Neural cell (in vitro differentiated cells): Measurements from ENCODE around the gene SPRED1. TPM values are rescaled to one million over a fixed set of nuclear protein-coding genes. Genes with fewer than 3 reads are reported as not detected.

ENCODE experiments used
- H2AFZ ChIP-seq: fragments of 200-600, 300-800 bp; sonication (generic), shearing (Covaris generic); 2 replicates; pipeline ENCODE4 v1.6.0; 2014; ENCODE audit warnings: low read depth, mild to moderate bottlenecking, antibody characterized with exemption, low read length, moderate library complexity
- H3F3A ChIP-seq: fragments of 200-600 bp; shearing (Covaris generic); 2 replicates; pipeline ENCODE4 v1.6.1; 2016; ENCODE audit warnings: mild to moderate bottlenecking, moderate library complexity, mixed read lengths, antibody characterized with exemption, low read length; ENCODE audit not compliant: insufficient read depth, poor library complexity, severe bottlenecking
- H3K27ac ChIP-seq: fragments of 200-600, 300-800 bp; sonication (generic), shearing (Covaris generic); 2 replicates; pipeline ENCODE4 v1.5.1; 2014; ENCODE audit warnings: mild to moderate bottlenecking, low read length, moderate library complexity
- H3K27me3 ChIP-seq: fragments of 300-800, 200-600 bp; sonication (generic), shearing (Covaris generic); 2 replicates; pipeline ENCODE4 v1.6.0; 2014; ENCODE audit warnings: mild to moderate bottlenecking, low read depth, low read length, moderate library complexity; ENCODE audit not compliant: insufficient read depth
- H3K36me3 ChIP-seq: fragments of 300-800, 200-600 bp; sonication (generic), shearing (Covaris generic); 2 replicates; pipeline ENCODE4 v1.5.1; 2014; ENCODE audit warnings: mild to moderate bottlenecking, antibody characterized with exemption, low read length, moderate library complexity; ENCODE audit not compliant: insufficient read depth
- H3K4me2 ChIP-seq: fragments of 300-800, 200-600 bp; sonication (generic), shearing (Covaris generic); 2 replicates; pipeline ENCODE4 v1.6.0; 2014; ENCODE audit warnings: mild to moderate bottlenecking, low read length
- H3K4me3 ChIP-seq: fragments of 300-800, 200-600 bp; sonication (generic), shearing (Covaris generic); 2 replicates; pipeline ENCODE4 v1.5.1; 2014; ENCODE audit warnings: mild to moderate bottlenecking, low read length, moderate library complexity
- H3K79me2 ChIP-seq: fragments of 200-600 bp; shearing (Covaris generic); replicated peaks from 2 replicates; pipeline ENCODE4 v1.6.0; 2014; ENCODE audit warnings: mild to moderate bottlenecking, low read length, moderate library complexity; ENCODE audit not compliant: insufficient read depth
- H3K9ac ChIP-seq: fragments of 300-800, 200-600 bp; sonication (generic), shearing (Covaris generic); 2 replicates; pipeline ENCODE4 v1.6.1; 2016; ENCODE audit warnings: mild to moderate bottlenecking, low read length, mixed read lengths
- H3K9me2 ChIP-seq: fragments of 200-600 bp; shearing (Covaris generic); 2 replicates; pipeline ENCODE4 v1.6.1; 2016; ENCODE audit warnings: mild to moderate bottlenecking, low read length, mixed read lengths; ENCODE audit not compliant: insufficient read depth
- H3K9me3 ChIP-seq: fragments of 200-600, 300-800 bp; sonication (generic), shearing (Covaris generic); 2 replicates; pipeline ENCODE4 v1.6.1; 2016; ENCODE audit warnings: mild to moderate bottlenecking, mixed run types, low read length, moderate library complexity, mixed read lengths
- H4K20me1 ChIP-seq: fragments of 200-600 bp; shearing (Covaris generic); 2 replicates; pipeline ENCODE4 v1.6.1; 2016; ENCODE audit warnings: mild to moderate bottlenecking, mixed run types; ENCODE audit not compliant: insufficient read depth
- CTCF ChIP-seq: fragments of 450-650 bp; IDR thresholded peaks from 2 replicates; pipeline ENCODE4 v1.5.1; 2014; ENCODE audit warnings: antibody characterized with exemption, mild to moderate bottlenecking, moderate library complexity; ENCODE audit not compliant: poor library complexity, severe bottlenecking
- EP300 ChIP-seq: fragments of 450-650 bp; conservative IDR thresholded peaks from 2 replicates; pipeline ENCODE4 v1.6.1; 2014; ENCODE audit warnings: antibody characterized with exemption, mild to moderate bottlenecking, moderate library complexity; ENCODE audit not compliant: poor library complexity, severe bottlenecking
- EZH2 ChIP-seq: fragments of 200-600, 300-800 bp; shearing (Covaris generic), sonication (generic); IDR thresholded peaks from 2 replicates; pipeline ENCODE4 v1.6.1; 2014; ENCODE audit warnings: antibody characterized with exemption, low read length, borderline replicate concordance, mild to moderate bottlenecking; ENCODE audit not compliant: insufficient read depth, poor library complexity, severe bottlenecking
- MXI1 ChIP-seq: fragments of 450-650 bp; conservative IDR thresholded peaks from 2 replicates; pipeline ENCODE4 v1.6.1; 2014; ENCODE audit warnings: antibody characterized with exemption, mild to moderate bottlenecking; ENCODE audit not compliant: poor library complexity, severe bottlenecking
- POLR2AphosphoS5 ChIP-seq: IDR thresholded peaks from 2 replicates; pipeline ENCODE4 v1.6.1; 2012
- RAD21 ChIP-seq: fragments of 450-650 bp; conservative IDR thresholded peaks from 2 replicates; pipeline ENCODE4 v1.6.1; 2014; ENCODE audit warnings: antibody characterized with exemption, mild to moderate bottlenecking, moderate library complexity
- SMC3 ChIP-seq: fragments of 450-650 bp; conservative IDR thresholded peaks from 2 replicates; pipeline ENCODE4 v1.6.1; 2014; ENCODE audit warnings: antibody characterized with exemption, mild to moderate bottlenecking, moderate library complexity; ENCODE audit not compliant: poor library complexity
- TAF1 ChIP-seq: IDR thresholded peaks from 2 replicates; pipeline ENCODE4 v1.6.1; 2012; ENCODE audit warnings: low read depth
- polyA plus RNA-seq: library from polyadenylated mRNA; depleted of rRNA; stranded (reverse); fragments of >200 nt; gene quantifications from 2 replicates; pipeline ENCODE4 v1.2.3, GENCODE V29; 2014
- TF ChIP-seq, protein P1 (sequence below): IDR thresholded peaks from 2 replicates; pipeline ENCODE4 v1.6.1; 2012; ENCODE audit warnings: borderline replicate concordance

The SPRED1 gene
- polyA plus RNA-seq, 1 donor from 2014 or later: 12.0 TPM

GRCh38 chr15:38207621-38208020 lies 45.0 kb upstream of the SPRED1 start:
- H3K27ac ChIP-seq: no peak overlapping the region
- no peaks in the 10 kb centered on the region for H3K79me2 ChIP-seq
- H2AFZ ChIP-seq: no peak overlapping the region
- no peaks in the 10 kb centered on the region for H3K27me3 ChIP-seq
- H3K4me3 ChIP-seq: no peak overlapping the region
- no peaks in the 10 kb centered on the region for H3K9me3 ChIP-seq
- H3K9ac ChIP-seq: no peak overlapping the region
- no peaks in the 10 kb centered on the region for H3F3A ChIP-seq
- H3K36me3 ChIP-seq: no peaks in the 10 kb centered on the region
- no peaks in the 10 kb centered on the region for H3K9me2 ChIP-seq
- H3K4me2 ChIP-seq: no peak overlapping the region
- TF ChIP-seq RAD21 (no peak), EZH2 (no peak), SMC3 (no peak), POLR2AphosphoS5 (no peak), TAF1 (no peak), CTCF (no peak), MXI1 (no peak), EP300 (no peak)
- TF ChIP-seq, protein P1, sequence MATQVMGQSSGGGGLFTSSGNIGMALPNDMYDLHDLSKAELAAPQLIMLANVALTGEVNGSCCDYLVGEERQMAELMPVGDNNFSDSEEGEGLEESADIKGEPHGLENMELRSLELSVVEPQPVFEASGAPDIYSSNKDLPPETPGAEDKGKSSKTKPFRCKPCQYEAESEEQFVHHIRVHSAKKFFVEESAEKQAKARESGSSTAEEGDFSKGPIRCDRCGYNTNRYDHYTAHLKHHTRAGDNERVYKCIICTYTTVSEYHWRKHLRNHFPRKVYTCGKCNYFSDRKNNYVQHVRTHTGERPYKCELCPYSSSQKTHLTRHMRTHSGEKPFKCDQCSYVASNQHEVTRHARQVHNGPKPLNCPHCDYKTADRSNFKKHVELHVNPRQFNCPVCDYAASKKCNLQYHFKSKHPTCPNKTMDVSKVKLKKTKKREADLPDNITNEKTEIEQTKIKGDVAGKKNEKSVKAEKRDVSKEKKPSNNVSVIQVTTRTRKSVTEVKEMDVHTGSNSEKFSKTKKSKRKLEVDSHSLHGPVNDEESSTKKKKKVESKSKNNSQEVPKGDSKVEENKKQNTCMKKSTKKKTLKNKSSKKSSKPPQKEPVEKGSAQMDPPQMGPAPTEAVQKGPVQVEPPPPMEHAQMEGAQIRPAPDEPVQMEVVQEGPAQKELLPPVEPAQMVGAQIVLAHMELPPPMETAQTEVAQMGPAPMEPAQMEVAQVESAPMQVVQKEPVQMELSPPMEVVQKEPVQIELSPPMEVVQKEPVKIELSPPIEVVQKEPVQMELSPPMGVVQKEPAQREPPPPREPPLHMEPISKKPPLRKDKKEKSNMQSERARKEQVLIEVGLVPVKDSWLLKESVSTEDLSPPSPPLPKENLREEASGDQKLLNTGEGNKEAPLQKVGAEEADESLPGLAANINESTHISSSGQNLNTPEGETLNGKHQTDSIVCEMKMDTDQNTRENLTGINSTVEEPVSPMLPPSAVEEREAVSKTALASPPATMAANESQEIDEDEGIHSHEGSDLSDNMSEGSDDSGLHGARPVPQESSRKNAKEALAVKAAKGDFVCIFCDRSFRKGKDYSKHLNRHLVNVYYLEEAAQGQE: no peak
- H4K20me1 ChIP-seq: no peaks in the 10 kb centered on the region

GRCh38 chr15:38208206-38208605 lies 44.4 kb upstream of the SPRED1 start:
- Histone ChIP-seq H2AFZ (no peak overlapping the region), H3K27me3 (no peaks in the 10 kb centered on the region), H3K27ac (no peak overlapping the region), H4K20me1 (no peaks in the 10 kb centered on the region), H3K4me2 (no peak overlapping the region), H3K79me2 (no peaks in the 10 kb centered on the region), H3F3A (no peaks in the 10 kb centered on the region), H3K4me3 (no peak overlapping the region), H3K9ac (no peak overlapping the region), H3K9me2 (no peaks in the 10 kb centered on the region), H3K36me3 (no peaks in the 10 kb centered on the region), H3K9me3 (no peaks in the 10 kb centered on the region)
- TF ChIP-seq MXI1: no peak
- no peak for TF ChIP-seq RAD21
- TF ChIP-seq POLR2AphosphoS5: no peak
- TF ChIP-seq SMC3: no peak
- TF ChIP-seq EP300: no peak
- no peak for TF ChIP-seq EZH2
- TF ChIP-seq, protein P1: no peak
- TF ChIP-seq CTCF: no peak
- no peak for TF ChIP-seq TAF1
